Neuronal stem cell (in vitro differentiated cells): ENCODE data around the gene MCAT.

ENCODE experiments used
- DNase-seq: peaks from one replicate; pipeline ENCODE4 v3.0.0-alpha.2; 2013; ENCODE audit warnings: low spot score
- H2AFZ ChIP-seq: one replicate; pipeline ENCODE4 v1.6.1; 2013; ENCODE audit warnings: mild to moderate bottlenecking, low read length, inconsistent platforms
- H2AK5ac ChIP-seq: 2 replicates; pipeline ENCODE4 v1.6.1; 2013; ENCODE audit warnings: low read depth, mild to moderate bottlenecking, inconsistent platforms, low read length, moderate library complexity, mixed read lengths
- H2BK120ac ChIP-seq: 2 replicates; pipeline ENCODE4 v1.6.1; 2013; ENCODE audit warnings: low read depth, mild to moderate bottlenecking, inconsistent platforms, low read length, moderate library complexity, mixed read lengths
- H2BK12ac ChIP-seq: one replicate; pipeline ENCODE4 v1.6.1; 2013; ENCODE audit warnings: low read length, inconsistent platforms
- H2BK15ac ChIP-seq: 2 replicates; pipeline ENCODE4 v1.6.1; 2013; ENCODE audit warnings: mild to moderate bottlenecking, low read length, inconsistent platforms, mixed read lengths
- H2BK5ac ChIP-seq: one replicate; pipeline ENCODE4 v1.6.1; 2013; ENCODE audit warnings: inconsistent platforms, mild to moderate bottlenecking, low read length, moderate library complexity
- H3K14ac ChIP-seq: one replicate; pipeline ENCODE4 v1.6.1; 2013; ENCODE audit warnings: low read length, inconsistent platforms
- H3K18ac ChIP-seq: 2 replicates; pipeline ENCODE4 v1.6.1; 2013; ENCODE audit warnings: low read length, inconsistent platforms
- H3K23ac ChIP-seq: 2 replicates; pipeline ENCODE4 v1.6.1; 2013; ENCODE audit warnings: low read depth, mild to moderate bottlenecking, mixed read lengths, low read length, inconsistent platforms; ENCODE audit not compliant: poor library complexity
- H3K27ac ChIP-seq: replicated peaks from 3 replicates; pipeline ENCODE4 v1.5.1; 2013; ENCODE audit warnings: low read length, inconsistent platforms
- H3K27me3 ChIP-seq, 3 experiments: 2 replicates each; pipeline ENCODE4 v1.6.1; 2013; ENCODE audit warnings: low read length in 3 of 3, mild to moderate bottlenecking in 2 of 3, inconsistent platforms in 1 of 3, low read depth in 1 of 3, mixed read lengths in 1 of 3, moderate library complexity in 1 of 3; ENCODE audit not compliant: control insufficient read depth in 3 of 3, insufficient read depth in 3 of 3
- H3K36me3 ChIP-seq, 2 donors: replicated peaks in 1 of 2; 2 replicates each; pipeline ENCODE4 v1.6.1; 2013; ENCODE audit warnings: low read length in 2 of 2; ENCODE audit not compliant: control insufficient read depth in 2 of 2, insufficient read depth in 2 of 2
- H3K4ac ChIP-seq: 2 replicates; pipeline ENCODE4 v1.6.1; 2013; ENCODE audit warnings: inconsistent platforms, mild to moderate bottlenecking, low read length, moderate library complexity
- H3K4me1 ChIP-seq, 2 donors: 1 replicate in 1 of 2; 2 replicates in 1 of 2; pipeline ENCODE4 v1.6.1; 2013; ENCODE audit warnings: low read length in 2 of 2, low read depth in 1 of 2; ENCODE audit not compliant: control insufficient read depth in 2 of 2, insufficient read depth in 1 of 2
- H3K4me2 ChIP-seq: one replicate; pipeline ENCODE4 v1.6.1; 2013; ENCODE audit warnings: mild to moderate bottlenecking, low read length, inconsistent platforms; ENCODE audit not compliant: insufficient read depth, poor library complexity, severe bottlenecking
- H3K4me3 ChIP-seq, 2 donors: 2 replicates each; pipeline ENCODE4 v1.5.1; 2013; ENCODE audit warnings: low read length in 2 of 2, mild to moderate bottlenecking in 2 of 2, inconsistent platforms in 1 of 2, moderate library complexity in 1 of 2
- H3K79me1 ChIP-seq: one replicate; pipeline ENCODE4 v1.6.1; 2013; ENCODE audit warnings: low read depth, mild to moderate bottlenecking, inconsistent platforms, low read length, moderate library complexity
- H3K9ac ChIP-seq: one replicate; pipeline ENCODE4 v1.6.1; 2013; ENCODE audit warnings: mild to moderate bottlenecking, low read depth, low read length, inconsistent platforms; ENCODE audit not compliant: poor library complexity
- H3K9me3 ChIP-seq, 2 donors: replicated peaks in 1 of 2; 2 replicates each; pipeline versions ENCODE3 to v1.6.1; 2013; ENCODE audit warnings: low read length in 2 of 2, mild to moderate bottlenecking in 2 of 2, inconsistent platforms in 1 of 2, low read depth in 1 of 2, mixed read lengths in 1 of 2, moderate library complexity in 1 of 2; ENCODE audit not compliant: control insufficient read depth in 2 of 2, insufficient read depth in 1 of 2
- H4K8ac ChIP-seq: one replicate; pipeline ENCODE4 v1.6.1; 2013; ENCODE audit warnings: low read depth, mild to moderate bottlenecking, inconsistent platforms, low read length, moderate library complexity
- H4K91ac ChIP-seq: one replicate; pipeline ENCODE4 v1.6.1; 2013; ENCODE audit warnings: low read length, low read depth, mild to moderate bottlenecking, inconsistent platforms; ENCODE audit not compliant: poor library complexity
- WGBS, 2 donors: extraction: QIAGEN DNeasy Blood & Tissue Kit; methylation state at CpG; one replicate each; pipeline ENCODE4 v1.1.7; 2013; ENCODE audit warnings: missing lambda C conversion rate in 2 of 2, mixed read lengths in 1 of 2; ENCODE audit not compliant: insufficient read length in 2 of 2, insufficient replicate concordance in 1 of 2; ENCODE audit errors: extremely low coverage in 2 of 2; 5-methylcytosine and 5-hydroxymethylcytosine counted together

Gene MCAT

DNA sequence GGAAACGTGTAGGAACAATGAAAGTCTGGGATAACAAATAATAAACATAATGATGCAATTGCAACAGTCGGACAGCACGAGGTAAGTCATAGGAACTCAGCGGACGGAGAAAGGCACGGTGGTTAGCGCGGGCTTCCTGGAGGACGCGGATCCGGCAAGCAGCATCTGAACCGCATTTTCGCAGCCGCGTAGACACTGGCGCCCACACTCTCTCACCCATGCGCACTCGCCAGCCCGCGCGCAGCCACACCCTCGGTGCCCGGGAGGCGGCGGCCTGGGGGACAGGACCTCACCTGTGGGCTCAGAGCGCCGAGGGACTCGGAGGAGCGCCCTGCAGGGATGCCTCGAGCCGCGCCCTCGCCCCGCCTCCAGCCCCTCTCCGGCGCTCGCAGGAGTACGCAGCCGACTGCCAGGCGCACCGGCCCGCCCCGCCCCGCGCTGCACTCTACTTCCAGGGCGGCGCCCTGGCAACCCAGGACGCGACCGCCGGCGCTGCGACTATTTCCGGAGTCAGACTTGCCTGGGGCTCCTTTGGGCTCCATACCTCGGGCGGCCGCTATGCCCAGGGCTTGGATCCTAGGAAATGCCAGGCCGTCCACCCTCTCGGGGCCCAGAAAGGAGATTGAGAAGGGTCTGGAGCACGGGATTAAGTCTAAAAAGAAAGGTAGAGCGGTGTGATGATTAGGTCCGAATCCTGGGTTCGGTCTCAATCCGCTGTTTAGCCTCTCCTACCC, 54.0 kb downstream of the MCAT start, which contains the start of gene TTLL1:
Gene TTLL1, minus strand, starts transcription at position 408 of the 734 bp plus-strand sequence. CDS start 13,805 bp downstream, outside the sequence.
- no peak within 1 kb of the TSS for H3K27ac ChIP-seq
- no CpG with 5 or more reads among the region's 64 CpGs for WGBS, 2 donors
- DNase-seq = peak; percentile 62

GRCh38 chr22:43088627-43088983, 54.6 kb downstream of the MCAT start:
- Histone ChIP-seq H3K4me1 (peaks cover 0 to 3% of the 10 kb centered on the region in 2 donors), H3K79me1 (peaks cover 5% of the 10 kb centered on the region), H3K14ac (no peak overlapping the region), H2BK120ac (no peak overlapping the region), H3K4me3 (peak overlapping the region; percentile 73 to 91), H4K8ac (no peak overlapping the region), H2AFZ (peak overlapping the region; percentile 96), H3K18ac (no peak overlapping the region), H3K27ac (no peak overlapping the region), H3K4me2 (peak overlapping the region; percentile 82), H2BK12ac (no peak overlapping the region), H4K91ac (no peak overlapping the region), H3K27me3 (no peaks in the 10 kb centered on the region), H2BK5ac (no peak overlapping the region), H3K4ac (no peak overlapping the region), H3K9me3 (no peaks in the 10 kb centered on the region), H3K23ac (no peak overlapping the region), H2AK5ac (no peak overlapping the region), H3K9ac (peak overlapping the region; percentile 87), H3K36me3 (peaks cover 0 to 8% of the 10 kb centered on the region in 2 donors), H2BK15ac (no peak overlapping the region)
- no peak for DNase-seq
- WGBS, 2 donors = no CpG with 5 or more reads among the region's 9 CpGs

More for the DNA sequence above, 54.0 kb downstream of the MCAT start, which contains the start of gene TTLL1:
- Histone ChIP-seq H3K79me1 (peaks cover 4% of the 10 kb centered on the region), H3K36me3 (peaks cover 0 to 8% of the 10 kb centered on the region in 2 donors), H2BK120ac (peak within 1 kb of the TSS; percentile 82), H3K18ac (peak within 1 kb of the TSS; percentile 90), H2BK15ac (no peak within 1 kb of the TSS), H3K9ac (peak within 1 kb of the TSS; percentile 87), H3K27me3 (no peaks in the 10 kb centered on the region), H4K91ac (no peak within 1 kb of the TSS), H2AFZ (peak within 1 kb of the TSS; percentile 96), H3K23ac (peak within 1 kb of the TSS; percentile 81), H3K4me2 (peak within 1 kb of the TSS; percentile 82), H4K8ac (no peak within 1 kb of the TSS), H3K4me3 (peak within 1 kb of the TSS; percentile 73 to 91), H3K4ac (no peak within 1 kb of the TSS), H3K4me1 (peaks cover 0 to 3% of the 10 kb centered on the region in 2 donors), H2BK12ac (no peak within 1 kb of the TSS), H2AK5ac (no peak within 1 kb of the TSS), H3K14ac (peak within 1 kb of the TSS; percentile 91), H3K9me3 (no peaks in the 10 kb centered on the region), H2BK5ac (no peak within 1 kb of the TSS)

GRCh38 chr22:43085658-43086606, 57.3 kb downstream of the MCAT start:
- Histone ChIP-seq H3K79me1 (peaks cover 5% of the 10 kb centered on the region), H2AK5ac (no peak overlapping the region), H2BK15ac (no peak overlapping the region), H3K27me3 (no peaks in the 10 kb centered on the region), H3K27ac (no peak overlapping the region), H3K4ac (no peak overlapping the region), H2BK12ac (no peak overlapping the region), H3K4me3 (no peak overlapping the region), H2AFZ (no peak overlapping the region), H4K8ac (no peak overlapping the region), H2BK120ac (no peak overlapping the region), H2BK5ac (no peak overlapping the region), H3K23ac (no peak overlapping the region), H3K9ac (no peak overlapping the region), H3K14ac (no peak overlapping the region), H3K4me2 (no peak overlapping the region), H3K9me3 (no peaks in the 10 kb centered on the region), H4K91ac (no peak overlapping the region), H3K36me3 (peaks cover 0 to 8% of the 10 kb centered on the region in 2 donors), H3K18ac (no peak overlapping the region), H3K4me1 (peaks cover 0 to 3% of the 10 kb centered on the region in 2 donors)
- WGBS, 2 donors = no CpG with 5 or more reads among the region's 19 CpGs
- DNase-seq = no peak
